HEK293 (cell line): ENCODE data around the gene ATF7IP2.

Experiments
- IKZF3 ChIP-seq: fragments of 450-650 bp; IDR thresholded peaks from 2 replicates; pipeline ENCODE4 v1.5.0; 2018; ENCODE audit warnings: missing biosample characterization, mild to moderate bottlenecking, missing genetic modification characterization, moderate library complexity
- OSR2 ChIP-seq: fragments of 450-650 bp; formaldehyde crosslinking; IDR thresholded peaks from 2 replicates; pipeline ENCODE4 v1.5.1; 2016; ENCODE audit warnings: missing biosample characterization, missing genetic modification characterization
- SCRT2 ChIP-seq: fragments of 450-650 bp; formaldehyde crosslinking; IDR thresholded peaks from 2 replicates; pipeline ENCODE4 v1.5.1; 2016; ENCODE audit warnings: missing biosample characterization, missing genetic modification characterization
- ZNF600 ChIP-seq: fragments of 450-650 bp; formaldehyde crosslinking; IDR thresholded peaks from 2 replicates; pipeline ENCODE4 v1.5.1; 2016; ENCODE audit warnings: missing biosample characterization, missing genetic modification characterization
- ZNF777 ChIP-seq: fragments of 450-650 bp; formaldehyde crosslinking; IDR thresholded peaks from 2 replicates; pipeline ENCODE4 v1.5.1; 2017; ENCODE audit warnings: missing biosample characterization, missing genetic modification characterization, borderline replicate concordance
- ZSCAN16 ChIP-seq: fragments of 450-650 bp; formaldehyde crosslinking; IDR thresholded peaks from 2 replicates; pipeline ENCODE4 v1.5.1; 2016; ENCODE audit warnings: missing biosample characterization, missing genetic modification characterization
- TF ChIP-seq, protein P1 (sequence below): fragments of 450-650 bp; formaldehyde crosslinking; IDR thresholded peaks from 2 replicates; pipeline ENCODE4 v1.5.1; 2016; ENCODE audit warnings: missing biosample characterization, missing genetic modification characterization

DNA sequence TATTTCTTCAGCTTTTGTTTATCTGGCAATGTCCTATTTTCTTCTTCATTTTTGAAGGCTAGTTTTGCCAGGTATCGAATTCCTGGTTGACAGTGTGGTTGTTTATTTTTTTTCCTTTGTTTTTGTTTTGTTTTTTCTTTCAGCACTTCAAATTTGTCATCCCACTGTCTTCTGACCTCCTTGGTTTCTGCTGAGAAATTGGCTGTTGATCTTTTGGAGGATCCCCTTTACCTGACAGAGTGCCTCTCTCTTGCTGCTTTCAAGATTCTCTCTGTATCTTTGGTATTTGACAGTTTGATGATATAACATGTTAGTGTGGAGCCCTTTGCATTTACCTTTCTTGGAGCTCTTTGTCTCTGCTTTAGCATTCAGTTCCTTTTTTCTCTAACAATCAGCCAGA is 9.6 kb upstream of the ATF7IP2 start:
- TF ChIP-seq, protein P1, sequence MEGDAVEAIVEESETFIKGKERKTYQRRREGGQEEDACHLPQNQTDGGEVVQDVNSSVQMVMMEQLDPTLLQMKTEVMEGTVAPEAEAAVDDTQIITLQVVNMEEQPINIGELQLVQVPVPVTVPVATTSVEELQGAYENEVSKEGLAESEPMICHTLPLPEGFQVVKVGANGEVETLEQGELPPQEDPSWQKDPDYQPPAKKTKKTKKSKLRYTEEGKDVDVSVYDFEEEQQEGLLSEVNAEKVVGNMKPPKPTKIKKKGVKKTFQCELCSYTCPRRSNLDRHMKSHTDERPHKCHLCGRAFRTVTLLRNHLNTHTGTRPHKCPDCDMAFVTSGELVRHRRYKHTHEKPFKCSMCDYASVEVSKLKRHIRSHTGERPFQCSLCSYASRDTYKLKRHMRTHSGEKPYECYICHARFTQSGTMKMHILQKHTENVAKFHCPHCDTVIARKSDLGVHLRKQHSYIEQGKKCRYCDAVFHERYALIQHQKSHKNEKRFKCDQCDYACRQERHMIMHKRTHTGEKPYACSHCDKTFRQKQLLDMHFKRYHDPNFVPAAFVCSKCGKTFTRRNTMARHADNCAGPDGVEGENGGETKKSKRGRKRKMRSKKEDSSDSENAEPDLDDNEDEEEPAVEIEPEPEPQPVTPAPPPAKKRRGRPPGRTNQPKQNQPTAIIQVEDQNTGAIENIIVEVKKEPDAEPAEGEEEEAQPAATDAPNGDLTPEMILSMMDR (tag by site-specific recombination) = no peak
- TF ChIP-seq ZNF600 (no peak), ZSCAN16 (tag by site-specific recombination) (no peak), SCRT2 (tag by site-specific recombination) (no peak), OSR2 (tag by site-specific recombination) (no peak), ZNF777 (tag by site-specific recombination) (no peak), IKZF3 (tag by site-specific recombination) (no peak)
